PC-9 (cell line): ENCODE results near the gene CNNM2.

Source experiments
- CTCF ChIP-seq: fragments of 200-600 bp; sonication (generic); conservative IDR thresholded peaks from 2 replicates; pipeline ENCODE4 v1.6.1; 2017; ENCODE audit warnings: mixed run types, antibody characterized with exemption, mild to moderate bottlenecking, moderate library complexity
- EZH2 ChIP-seq: fragments of 200-600 bp; sonication (generic); IDR thresholded peaks from 2 replicates; pipeline ENCODE4 v1.8.0; 2017; ENCODE audit warnings: antibody characterized with exemption, low read depth

- TF ChIP-seq CTCF (no peak), EZH2 (no peak)
These were observed 27.4 kb downstream of the CNNM2 start for GRCh38 chr10:102945449-102945848.
